HG03159 (cell line): Measurements from ENCODE around the gene SPTLC2.

ENCODE experiments used
- ATAC-seq: cut with Tn5 transposase; IDR thresholded peaks from one replicate; pipeline ENCODE4 v1.9.1; 2021; ENCODE audit warnings: mild to moderate bottlenecking, moderate library complexity; ENCODE audit not compliant: unreplicated experiment

The SPTLC2 gene

DNA sequence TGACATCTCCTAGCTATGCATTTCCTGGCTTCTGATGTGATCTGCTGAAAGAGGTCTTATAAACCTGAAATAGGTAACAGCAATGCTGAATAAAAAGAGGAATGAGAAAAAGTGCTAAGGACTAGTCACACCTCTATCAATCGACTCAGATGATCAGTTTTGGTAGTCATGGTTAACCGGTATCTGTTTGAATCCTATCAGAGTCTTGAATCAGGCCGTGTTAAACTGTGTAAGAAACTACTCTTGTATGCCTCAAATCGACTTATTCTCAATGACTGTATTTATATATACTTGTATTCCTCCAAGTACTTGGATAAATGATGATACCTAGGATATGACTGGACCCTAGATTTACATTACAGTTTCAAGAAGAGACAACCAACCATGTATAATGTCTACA, 107.1 kb downstream of the SPTLC2 start:
- no peak for ATAC-seq

DNA sequence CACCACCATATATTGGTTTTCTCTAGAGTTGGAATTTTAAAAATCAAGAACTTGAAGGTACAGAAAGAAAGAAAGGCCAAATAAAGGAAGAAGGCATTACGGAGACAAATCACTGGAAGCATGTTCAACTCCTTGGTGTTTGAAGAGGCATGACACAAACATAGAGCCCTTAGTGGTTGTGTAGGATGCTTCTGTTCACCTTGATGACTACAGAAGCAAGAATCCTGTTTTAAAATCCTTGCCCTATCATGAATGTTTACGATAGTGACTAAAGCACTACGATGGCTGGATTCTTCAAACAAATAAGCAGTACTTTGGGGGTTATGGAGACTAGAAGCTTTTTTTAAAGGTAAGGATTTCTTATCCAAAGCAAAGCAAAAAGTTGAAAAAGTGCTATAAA, 107.6 kb downstream of the SPTLC2 start:
- ATAC-seq: no peak

DNA sequence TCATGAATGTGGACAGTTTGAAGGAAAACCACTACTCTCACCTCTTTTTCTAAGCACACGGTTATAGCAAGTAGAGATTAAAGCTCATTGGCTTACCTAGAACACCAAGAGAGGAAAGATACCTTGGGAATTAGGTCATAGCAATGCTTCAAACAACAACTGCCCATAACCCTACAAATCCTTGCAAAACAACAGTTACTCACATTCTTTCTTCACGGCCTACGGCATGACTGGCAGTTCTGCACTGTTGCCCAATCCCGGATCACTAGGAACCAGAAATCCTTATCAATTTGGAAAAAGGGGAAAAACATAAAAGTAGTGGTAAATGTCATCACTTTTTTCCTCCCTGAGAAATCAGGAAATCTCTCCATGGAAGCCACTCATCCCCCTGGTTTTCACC, 108.2 kb downstream of the SPTLC2 start:
- no peak for ATAC-seq

DNA sequence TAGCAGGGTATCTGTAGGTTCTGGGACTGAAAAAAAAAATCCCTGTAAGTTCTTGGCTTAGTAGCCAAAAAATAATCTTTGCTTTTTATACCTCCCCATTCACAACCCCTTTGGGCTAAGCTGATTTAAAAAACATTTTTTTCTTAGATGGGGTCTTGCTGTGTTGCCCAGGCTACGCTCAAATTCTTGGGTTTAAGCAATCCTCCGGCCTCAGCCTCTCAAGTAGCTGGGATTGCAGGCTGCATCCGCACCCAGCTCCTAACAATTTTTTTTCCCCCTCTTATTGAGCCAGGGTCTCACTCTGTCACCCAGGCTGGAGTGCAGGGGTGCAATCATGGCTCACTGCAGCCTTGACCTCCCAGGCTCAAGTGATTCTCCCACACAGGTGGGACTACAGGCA, 108.7 kb downstream of the SPTLC2 start:
- ATAC-seq: no peak

DNA sequence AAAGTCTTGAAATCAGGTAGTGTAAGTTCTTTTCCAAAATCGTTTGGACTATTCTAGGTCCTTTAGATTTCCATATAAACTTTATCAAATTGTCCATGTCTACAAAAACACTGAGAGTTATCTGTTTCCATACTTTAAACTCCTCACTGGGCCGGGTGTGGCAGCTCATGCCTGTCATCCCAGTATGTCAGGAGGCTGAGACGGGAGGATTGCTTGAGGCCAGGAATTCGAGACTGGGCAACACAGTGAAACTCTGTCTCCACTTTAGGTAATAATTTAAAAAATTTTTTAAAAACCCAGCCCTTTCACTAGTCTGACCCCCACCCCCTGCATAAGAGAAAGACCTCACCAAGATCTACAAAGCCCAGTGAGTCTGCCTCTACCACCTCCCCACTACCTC, 111.4 kb downstream of the SPTLC2 start:
- ATAC-seq: no peak

DNA sequence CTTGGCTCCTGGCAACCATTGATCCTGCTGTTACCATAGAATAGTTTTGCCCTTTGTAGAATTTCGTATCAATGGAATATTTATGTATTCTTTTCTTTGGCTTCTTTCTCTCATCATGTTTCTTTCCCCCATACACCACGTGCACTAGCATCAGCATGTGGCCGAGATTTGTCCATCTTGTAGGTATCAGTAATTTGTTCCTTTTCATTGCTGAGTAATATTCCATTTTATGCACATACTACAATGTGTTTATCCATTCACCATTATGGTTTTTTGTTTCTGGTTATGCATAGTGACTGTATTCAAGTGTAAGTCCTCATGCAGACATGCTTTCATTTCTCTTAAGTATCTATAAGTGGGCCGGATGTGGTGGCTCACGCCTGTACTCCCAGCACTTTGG, 113.3 kb downstream of the SPTLC2 start:
- no peak for ATAC-seq

DNA sequence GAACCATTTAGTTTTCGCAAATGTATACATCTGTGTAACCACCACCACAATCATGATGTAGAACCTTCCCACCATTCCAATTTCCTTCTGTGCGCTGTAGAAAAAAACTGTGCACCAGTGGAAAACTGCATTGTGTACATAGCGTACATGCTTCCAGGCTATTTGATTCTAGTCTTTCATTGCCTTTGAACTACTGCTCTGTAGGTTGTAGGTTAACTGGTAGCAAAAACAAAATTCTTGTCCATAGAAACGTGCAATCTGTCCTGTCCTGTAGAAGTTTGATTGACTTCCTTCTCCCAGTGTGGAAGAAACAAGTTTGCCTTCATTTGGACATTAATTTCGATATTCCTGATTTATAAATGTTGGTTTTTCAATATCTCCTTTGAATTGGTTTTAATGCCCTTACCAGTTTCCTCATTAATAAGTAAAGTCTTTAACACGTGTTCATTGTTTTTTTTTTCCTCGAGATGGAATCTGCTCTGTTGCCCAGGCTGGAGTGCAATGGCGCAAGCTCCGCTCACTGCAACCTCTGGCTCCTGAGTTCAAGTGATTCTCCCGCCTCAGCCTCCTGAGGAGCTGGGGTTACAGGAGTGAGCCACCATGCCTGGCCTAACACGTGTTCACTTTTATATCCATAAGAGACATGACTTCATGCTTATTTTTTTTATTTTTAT, 114.2 kb downstream of the SPTLC2 start:
- ATAC-seq: no peak

DNA sequence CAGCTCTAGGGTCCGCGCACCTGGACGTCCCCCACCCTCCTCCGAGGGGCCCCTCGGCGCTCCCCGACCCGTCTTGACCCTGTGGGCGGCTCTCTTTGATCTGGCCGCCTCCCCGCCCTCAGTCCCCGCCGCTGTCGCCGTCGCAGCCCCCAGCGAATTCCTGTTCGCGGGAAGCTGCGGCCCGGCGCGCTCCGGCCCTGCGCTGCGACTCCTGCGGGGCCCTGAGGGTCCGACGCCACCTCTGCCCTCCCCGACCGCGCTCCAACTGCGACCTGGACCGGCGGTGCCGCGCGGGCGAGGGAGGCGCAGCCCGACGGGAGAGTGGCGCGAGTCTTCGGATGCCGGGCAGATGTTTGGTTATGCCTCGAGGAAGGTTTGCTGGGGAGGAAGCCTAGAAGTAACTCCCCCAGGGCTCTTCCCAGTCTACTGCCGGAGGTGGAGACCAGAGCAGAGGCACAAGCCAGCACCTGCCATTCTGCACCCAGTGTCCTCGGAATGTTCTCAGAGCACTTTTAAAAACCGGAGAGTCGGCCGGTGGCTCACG, 117.4 kb downstream of the SPTLC2 start:
- peak; percentile 29 for ATAC-seq

DNA sequence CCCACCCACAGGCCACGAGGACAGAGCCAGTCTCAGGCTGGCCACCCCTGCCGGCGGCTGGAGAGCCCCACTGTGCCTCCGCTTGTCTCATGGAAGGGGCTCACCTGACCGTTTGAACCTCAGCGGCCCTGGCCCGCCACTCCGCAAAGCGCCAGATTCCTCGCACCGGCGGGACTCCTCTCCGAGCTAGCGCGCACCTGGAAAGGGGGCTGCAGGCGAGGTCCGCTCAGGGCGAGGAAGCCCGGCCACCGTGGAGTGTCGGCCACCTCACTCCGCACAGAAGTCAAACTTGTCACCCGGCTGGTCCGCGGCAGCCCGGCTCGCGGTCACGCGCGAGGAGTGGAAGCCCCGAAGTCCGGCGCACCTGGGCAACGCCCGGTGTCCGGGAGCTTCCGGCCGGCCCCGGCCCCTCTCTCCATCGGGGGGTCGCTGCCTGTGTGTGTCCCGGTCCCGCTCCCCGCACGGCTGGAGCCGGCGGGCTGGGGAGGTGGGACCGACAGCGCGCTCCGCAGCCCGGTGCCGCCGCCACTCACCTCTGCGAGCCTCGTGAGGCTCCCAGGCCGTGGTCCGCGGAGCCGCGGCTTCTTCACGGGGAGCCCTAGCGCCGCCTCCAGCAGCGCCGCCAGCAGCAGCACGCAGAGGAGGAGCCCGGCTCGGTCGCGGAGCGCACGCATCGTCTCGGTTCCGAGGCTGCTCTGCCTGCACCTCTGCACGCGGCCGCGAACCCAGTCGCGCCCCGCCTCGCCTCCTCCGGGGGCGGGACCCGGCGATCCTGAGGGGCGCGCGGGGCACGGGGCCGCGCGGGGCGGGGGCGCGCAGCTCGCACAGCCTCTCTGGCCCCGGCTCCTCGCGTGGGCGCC, 118.1 kb downstream of the SPTLC2 start, which contains the start of gene ISM2:
Gene ISM2, minus strand, starts transcription at position 697 of the 860 bp plus-strand sequence. Its CDS starts 23 bp downstream, at position 674.
- peak; percentile 62 for ATAC-seq

DNA sequence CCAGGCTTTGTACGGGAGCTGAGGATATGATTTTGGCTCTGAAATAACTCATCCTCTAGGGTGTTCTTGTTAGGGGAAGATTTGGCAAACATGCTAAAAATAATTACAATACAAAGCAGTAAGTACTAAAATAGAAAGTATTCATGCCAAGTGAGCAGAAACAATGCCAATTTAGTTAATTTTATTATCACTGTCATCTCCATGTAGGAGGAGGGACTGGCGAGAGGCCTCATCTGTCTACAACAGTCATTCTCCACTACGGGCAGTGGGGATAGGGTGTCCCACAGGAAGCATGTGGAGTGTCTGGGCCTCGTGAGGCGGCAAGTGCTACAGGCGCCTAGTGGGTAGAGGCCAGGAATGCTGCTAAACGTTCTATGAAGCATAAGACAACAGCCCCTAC, 121.1 kb downstream of the SPTLC2 start:
- no peak for ATAC-seq

DNA sequence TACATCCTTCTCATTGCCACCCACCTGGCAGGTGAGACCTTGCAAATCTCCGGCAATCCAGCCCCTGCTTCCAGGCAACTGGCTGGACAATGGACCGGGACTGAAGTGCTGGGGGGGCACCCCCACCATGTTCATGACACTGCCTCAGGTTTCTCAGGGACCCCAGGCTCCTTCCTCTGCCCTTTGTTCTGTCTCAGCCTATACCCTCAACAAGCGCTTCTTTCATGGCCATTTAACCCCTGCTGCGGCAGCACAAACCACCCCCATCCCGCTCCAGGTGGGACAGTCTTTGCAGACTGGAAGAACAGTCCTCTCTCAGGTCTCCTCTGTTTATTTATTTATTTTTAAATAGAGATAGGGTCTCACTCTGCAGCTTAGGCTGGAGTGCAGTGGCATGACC, 125.4 kb downstream of the SPTLC2 start:
- ATAC-seq: no peak

DNA sequence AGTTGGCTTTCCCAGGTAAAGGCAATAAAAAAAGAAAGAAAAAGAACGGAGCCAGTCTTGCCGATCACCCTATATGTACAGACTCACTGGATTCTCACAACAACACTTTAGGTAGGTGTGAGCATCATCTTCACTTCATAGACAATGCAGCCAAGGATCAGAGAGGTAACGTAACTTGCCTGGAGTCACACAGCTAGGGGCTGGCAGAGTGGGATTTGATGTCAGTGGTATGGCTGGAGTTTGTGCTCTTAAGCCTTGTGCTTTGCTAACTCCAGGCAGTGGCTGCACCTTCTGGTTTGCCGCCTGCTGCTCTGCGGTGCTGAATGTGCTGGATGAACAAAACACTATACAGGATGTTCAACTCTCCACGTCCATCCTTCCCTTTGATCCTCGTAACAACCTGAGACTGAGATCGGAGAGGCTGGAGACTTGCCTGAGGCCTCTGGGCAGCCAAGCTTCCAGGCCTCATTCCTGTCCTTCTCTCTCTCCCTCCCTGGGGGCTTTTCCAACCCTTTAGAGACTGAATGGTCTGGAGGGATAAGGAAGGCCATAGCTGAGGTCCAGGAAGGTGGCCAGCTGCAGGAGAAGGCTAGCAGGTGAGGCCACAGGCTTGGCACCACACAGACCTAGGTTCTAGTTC, 126.0 kb downstream of the SPTLC2 start:
- no peak for ATAC-seq

DNA sequence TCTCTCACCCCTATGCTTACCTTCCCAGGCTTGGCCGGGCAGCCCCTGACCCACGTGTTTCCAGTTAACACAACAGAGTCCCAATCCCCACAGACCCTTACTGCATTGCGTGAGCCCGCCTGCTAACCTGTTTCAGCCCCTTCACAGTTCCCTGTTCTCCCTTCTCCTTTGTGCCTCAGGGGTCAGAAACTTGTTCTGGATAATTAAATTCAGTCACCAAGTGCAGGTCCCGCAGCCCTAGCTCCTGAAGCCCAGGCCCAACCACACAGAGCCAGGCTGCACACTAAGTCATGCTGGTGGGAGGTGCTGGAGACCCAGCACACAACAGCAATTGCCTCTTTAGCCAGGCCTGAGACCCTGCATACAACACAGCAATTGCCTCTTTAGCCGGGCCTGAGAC, 127.4 kb downstream of the SPTLC2 start:
- no peak for ATAC-seq

DNA sequence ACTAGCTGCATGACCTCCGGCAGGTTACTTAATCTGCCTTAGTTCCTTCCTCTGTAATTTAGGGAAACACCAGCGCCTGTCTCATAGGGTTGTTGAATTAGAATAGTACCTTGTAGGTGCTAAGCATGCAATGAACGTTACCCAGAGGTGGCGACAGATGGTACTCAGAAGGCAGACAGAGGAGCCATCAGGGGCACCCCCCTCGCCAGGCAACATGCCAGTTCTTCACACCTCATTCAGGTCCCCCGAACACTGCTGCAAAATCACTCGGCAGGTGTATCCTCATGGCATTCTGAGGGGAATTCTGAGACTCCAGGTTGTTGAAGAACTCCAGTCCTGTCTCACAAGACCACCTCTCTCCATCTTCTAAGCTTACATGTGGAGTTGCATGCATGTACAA, 127.9 kb downstream of the SPTLC2 start:
- ATAC-seq: no peak

DNA sequence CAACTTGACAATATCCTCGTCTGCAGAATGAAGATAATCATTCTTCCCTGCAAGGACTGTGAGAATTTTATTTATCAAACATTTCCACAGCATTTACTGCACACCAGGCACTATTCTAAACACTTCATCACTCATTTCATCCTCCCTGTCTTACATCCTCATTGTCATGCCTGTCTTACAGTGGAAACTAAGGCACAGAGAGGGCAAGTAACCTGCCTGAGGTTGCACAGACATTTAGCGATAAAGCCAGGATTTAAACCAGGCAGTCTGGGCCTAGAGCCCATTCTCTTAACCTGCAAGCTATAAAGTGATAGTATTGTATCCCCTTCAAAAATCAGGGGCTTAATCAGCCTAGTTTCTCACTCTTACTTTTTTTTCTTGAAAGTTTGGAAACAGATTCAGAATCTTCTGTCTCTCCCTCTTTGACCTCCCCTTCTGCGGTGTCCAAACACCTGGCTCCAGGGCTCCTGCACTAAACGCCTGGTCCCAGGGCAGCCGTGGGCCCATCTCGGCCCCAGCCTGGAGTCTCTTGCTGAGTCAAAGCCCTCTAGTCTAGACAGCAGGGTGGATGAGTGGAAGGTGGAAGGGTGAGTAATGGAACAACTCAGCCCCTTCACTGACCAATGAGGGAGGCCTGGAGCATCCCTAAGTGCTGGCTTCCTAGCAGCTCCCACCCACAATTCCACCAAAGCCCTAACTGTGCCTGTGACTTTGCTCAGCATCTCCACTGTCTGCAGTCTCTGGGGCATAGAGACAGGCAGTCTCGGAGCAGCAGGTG, 130.3 kb downstream of the SPTLC2 start:
- ATAC-seq: no peak

DNA sequence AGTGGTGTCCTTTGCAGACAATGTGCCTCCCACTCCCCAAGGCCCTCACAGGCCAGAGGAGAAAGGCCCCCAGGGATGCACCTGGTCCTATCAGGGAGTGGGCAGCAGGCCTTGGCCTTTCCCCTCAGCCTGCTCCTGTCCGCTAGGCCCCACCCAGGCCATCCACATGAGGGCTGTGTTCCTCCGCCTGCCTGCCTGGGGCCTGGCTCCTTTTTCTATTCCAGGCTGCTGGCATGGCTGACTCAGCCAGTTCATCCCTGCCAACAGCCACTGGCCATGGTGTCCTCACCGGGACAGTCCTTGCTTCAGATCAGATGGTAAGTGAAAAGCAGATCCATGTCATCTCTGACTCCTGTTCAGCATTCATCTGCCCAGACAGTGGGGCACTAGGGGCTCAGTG, 131.2 kb downstream of the SPTLC2 start:
- ATAC-seq: no peak

DNA sequence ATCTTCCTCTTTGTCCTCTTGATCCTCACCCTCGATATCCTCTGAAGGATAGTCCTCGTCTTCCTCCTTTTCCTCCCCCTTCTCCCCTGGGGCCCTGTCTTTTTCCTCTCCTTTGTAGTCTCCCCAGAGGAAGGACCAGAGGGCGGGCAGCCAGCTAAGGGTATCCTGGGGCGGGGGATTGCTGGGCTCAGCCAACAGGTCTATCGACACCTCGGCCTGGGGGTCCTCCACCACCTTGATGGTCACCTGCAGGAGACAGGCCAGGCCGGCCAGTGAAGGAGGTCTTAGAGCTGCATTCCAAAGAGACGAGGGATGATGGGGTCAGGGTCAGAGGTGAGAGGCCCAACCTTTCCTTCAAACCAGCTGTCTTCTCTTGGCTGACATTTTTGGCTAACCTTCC, 134.0 kb downstream of the SPTLC2 start:
- ATAC-seq: no peak

DNA sequence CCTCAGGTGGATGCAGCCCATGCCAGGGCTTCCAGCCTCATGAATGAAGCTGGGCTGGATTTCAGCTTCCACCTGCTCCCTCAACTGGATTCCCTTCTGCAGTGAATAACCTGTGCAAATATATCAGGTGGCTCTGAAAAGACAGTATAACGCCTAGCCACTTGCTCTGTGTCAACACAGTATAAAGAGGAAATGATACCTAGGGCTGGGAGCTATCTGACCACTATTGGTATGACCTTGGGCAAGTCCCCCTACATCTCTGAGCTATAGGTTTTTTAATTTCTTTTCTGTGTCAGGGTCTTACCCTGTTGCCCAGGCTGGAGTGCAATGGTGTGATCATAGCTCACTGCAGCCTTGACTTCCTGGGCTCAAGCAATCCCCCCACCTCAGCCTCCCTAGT, 137.6 kb downstream of the SPTLC2 start:
- ATAC-seq: peak; percentile 96

DNA sequence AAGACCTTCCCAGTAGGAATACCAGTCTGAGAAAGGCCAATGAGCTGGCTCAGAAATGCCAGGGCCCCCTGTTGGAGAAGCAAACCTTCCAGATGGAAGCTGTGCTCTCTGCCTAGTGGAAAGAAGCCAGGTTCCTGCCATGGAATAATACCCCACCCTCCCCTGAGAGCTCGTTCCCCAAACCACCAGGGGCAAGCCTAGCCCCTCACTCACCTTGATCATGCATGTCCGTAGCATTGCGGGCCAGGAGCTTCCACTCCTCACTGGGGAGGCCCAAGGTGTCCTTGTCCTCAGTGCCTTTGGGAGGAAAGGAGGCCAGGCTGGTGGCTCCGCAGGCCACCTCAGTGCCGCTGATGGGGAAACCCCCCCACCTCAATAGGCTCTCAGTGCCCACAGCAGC, 138.4 kb downstream of the SPTLC2 start:
- no peak for ATAC-seq

DNA sequence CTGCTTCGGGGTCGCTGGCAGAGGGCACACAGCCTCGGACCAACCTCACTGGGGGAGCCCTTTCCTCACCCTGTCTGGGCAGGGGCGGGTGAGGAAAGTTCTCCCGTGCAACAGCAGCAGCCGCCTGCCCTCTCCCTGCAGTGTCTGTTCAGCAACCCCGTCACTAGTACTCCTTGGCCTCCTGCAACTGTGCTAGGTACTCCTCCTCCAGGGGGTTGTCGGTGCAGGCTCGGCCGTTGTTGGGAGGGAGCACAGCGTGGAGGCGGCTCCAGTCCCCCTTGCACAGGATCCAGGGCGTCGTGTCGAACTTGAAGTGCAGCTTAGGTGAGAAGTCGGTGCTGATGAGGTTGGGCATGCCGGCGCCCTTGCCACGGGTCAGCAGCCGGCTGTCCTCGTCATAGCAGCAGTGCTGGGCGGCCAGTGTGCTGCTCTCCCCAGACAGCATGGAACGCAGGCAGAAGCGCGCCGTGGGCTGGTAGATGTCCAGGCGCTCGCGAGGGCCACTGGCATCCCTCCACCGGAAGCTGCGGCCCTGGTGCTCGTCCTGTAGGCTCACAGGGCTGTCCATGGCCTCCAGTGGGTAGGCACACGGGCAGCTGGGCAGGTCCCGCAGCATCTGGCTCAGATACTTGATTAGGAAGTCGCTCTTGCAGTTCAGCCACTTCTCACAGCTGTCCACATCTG, 140.9 kb downstream of the SPTLC2 start:
- ATAC-seq: no peak
